Heart left ventricle (tissue), 13 donors: ENCODE results near the gene TGIF1.

Experiments
- POLR2A ChIP-seq, 2 donors: fragments of 450-650 bp; IDR thresholded peaks; one replicate each; pipeline ENCODE4 v1.6.1; 2017; ENCODE audit warnings: antibody characterized with exemption in 2 of 2, mild to moderate bottlenecking in 2 of 2, moderate library complexity in 2 of 2
- TF ChIP-seq, protein P1 (sequence below), 12 donors: fragments of 200-600 bp; sonication (generic) in 4 of 12; IDR thresholded peaks; one replicate each; pipeline versions ENCODE4 v1.5.0 to v1.8.0; 2018 to 2022; ENCODE audit warnings: antibody characterized with exemption in 12 of 12, mild to moderate bottlenecking in 5 of 12
- donor health status: ischemic (EF 13 %, LVEDD 7.1; RV severe dilation, severe dysfunction).
- donor health status: DM: no; HTN: yes; CAD: no.
- donor health status: DM: no; HTN: no; CAD: no.
- donor health status: ischemic (EF 25% LVEDD 6.9; RV normal size, moderate dysfunction).
- donor health status: ischemic (EF 25% LVEDD 5.7; RV mildly dilated, moderate dysfunction).
- donor health status: ischemic (EF 35%, LVEDD 5.7; RV mildly dilated, moderate dysfunction).
- donor health status: nonischemic (EF 11% LVEDD 7.7; RV severe dilation, severe dysfunction).
- donor health status: DM: yes; HTN: yes; CAD: no.
- donor health status: PGD.
- donor health status: ischemic (EF 29% LVEDD 5.4; RV normal size, mild dysfunction).
- donor health status: nonischemic (EF 23%, LVEDD 6.1; RV moderate dilation, normal function).

DNA sequence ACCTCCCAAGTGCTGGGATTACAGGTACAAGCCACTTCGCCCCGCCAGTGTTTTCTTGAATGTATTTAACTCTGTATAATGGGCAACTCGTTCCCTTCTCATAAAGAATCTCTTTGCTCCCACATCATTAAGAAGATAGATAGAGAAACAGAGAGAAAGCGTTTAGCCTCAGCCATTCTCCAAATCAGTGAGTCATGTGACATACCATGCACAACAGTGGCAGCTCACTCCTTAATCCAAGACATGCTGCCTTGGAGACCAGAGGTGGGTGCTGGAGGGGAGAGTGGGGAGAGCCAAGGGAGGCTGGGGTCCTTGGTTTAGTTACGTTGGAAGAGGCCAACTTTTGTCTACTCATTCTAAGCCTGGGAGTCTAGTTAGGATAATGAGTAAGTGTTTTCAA is 54.7 kb downstream of the TGIF1 start:
- TF ChIP-seq, protein P1, sequence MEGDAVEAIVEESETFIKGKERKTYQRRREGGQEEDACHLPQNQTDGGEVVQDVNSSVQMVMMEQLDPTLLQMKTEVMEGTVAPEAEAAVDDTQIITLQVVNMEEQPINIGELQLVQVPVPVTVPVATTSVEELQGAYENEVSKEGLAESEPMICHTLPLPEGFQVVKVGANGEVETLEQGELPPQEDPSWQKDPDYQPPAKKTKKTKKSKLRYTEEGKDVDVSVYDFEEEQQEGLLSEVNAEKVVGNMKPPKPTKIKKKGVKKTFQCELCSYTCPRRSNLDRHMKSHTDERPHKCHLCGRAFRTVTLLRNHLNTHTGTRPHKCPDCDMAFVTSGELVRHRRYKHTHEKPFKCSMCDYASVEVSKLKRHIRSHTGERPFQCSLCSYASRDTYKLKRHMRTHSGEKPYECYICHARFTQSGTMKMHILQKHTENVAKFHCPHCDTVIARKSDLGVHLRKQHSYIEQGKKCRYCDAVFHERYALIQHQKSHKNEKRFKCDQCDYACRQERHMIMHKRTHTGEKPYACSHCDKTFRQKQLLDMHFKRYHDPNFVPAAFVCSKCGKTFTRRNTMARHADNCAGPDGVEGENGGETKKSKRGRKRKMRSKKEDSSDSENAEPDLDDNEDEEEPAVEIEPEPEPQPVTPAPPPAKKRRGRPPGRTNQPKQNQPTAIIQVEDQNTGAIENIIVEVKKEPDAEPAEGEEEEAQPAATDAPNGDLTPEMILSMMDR (IDR thresholded peaks at IDR 0.05): no peak
- no peak for TF ChIP-seq POLR2A (IDR thresholded peaks at IDR 0.05)
